ENCODE data around the gene CDKN1B. TPM values are rescaled to one million over a fixed set of nuclear protein-coding genes. Genes with fewer than 3 reads are reported as not detected.

The CDKN1B gene
- total RNA-seq, 1 experiment from 2014 or later = 27.7 TPM

- no peaks in the 10 kb centered on the region for H3K79me2 ChIP-seq (ENCODE audit: insufficient read depth, low read length)
- no peak for DNase-seq
- H3K23me2 ChIP-seq (ENCODE audit: insufficient read length, low read depth, low read length, poor library complexity, severe bottlenecking) = peaks cover 8% of the 10 kb centered on the region
- H2BK12ac ChIP-seq (ENCODE audit: insufficient read length, low read depth, low read length) = no peak overlapping the region
- no peak overlapping the region for H3K9ac ChIP-seq (ENCODE audit: extremely low read depth, insufficient read length, low read length)
- no peak overlapping the region for H3T11ph ChIP-seq (ENCODE audit: low read length)
- Mint-ChIP-seq H3K27ac (no peak overlapping the region), H3K4me3 (no peak overlapping the region), H3K4me1 (peaks cover 34 to 38% of the 10 kb centered on the region in 2 experiments), H3K27me3 (ENCODE audit: low read depth) (no peaks in the 10 kb centered on the region), H3K36me3 (ENCODE audit: insufficient read depth in 1 of 3, low read depth in 3 of 3) (no peaks in the 10 kb centered on the region), H3K9me3 (peaks cover 0 to 3% of the 10 kb centered on the region in 2 experiments; a peak in 1 of 5 replicates)
- H3K27ac ChIP-seq (ENCODE audit: insufficient read length, low read depth, low read length) = no peak overlapping the region
- H2BK120ac ChIP-seq (ENCODE audit: low read depth, low read length, poor library complexity, severe bottlenecking) = no peak overlapping the region
- H4K5ac ChIP-seq (ENCODE audit: insufficient read length, low read depth, low read length) = no peak overlapping the region
- H3K23ac ChIP-seq (ENCODE audit: insufficient read length, low read depth, low read length) = no peak overlapping the region
- no peak overlapping the region for H3K4ac ChIP-seq (ENCODE audit: low read depth, low read length)
- no peak for TF ChIP-seq CTCF (conservative IDR thresholded peaks at IDR 0.05)
- H2BK15ac ChIP-seq (ENCODE audit: low read depth, low read length) = no peak overlapping the region
- no peaks in the 10 kb centered on the region; the same call in 1 of the 2 replicates for H3K4me1 ChIP-seq (ENCODE audit: insufficient read depth, low read length)
- H3K4me2 ChIP-seq (ENCODE audit: insufficient read depth, insufficient read length, low read length) = no peak overlapping the region
- no peaks in the 10 kb centered on the region for H3K9me3 ChIP-seq (ENCODE audit: control insufficient read depth, low read depth, low read length)
- H3K79me1 ChIP-seq (ENCODE audit: insufficient read depth, low read depth, low read length, poor library complexity, severe bottlenecking) = no peaks in the 10 kb centered on the region
- no peaks in the 10 kb centered on the region for H4K20me1 ChIP-seq (ENCODE audit: control insufficient read depth, insufficient read depth, insufficient read length)
- no peak overlapping the region for H2BK5ac ChIP-seq (ENCODE audit: insufficient read length, low read length)
- no peak overlapping the region for H2AFZ ChIP-seq (ENCODE audit: low read length)
- H2AK5ac ChIP-seq (ENCODE audit: insufficient read length, low read length) = no peak overlapping the region
- no peak overlapping the region for H4K8ac ChIP-seq (replicated peaks; ENCODE audit: insufficient read length, low read depth, low read length)
- H3K27me3 ChIP-seq (ENCODE audit: insufficient read depth, low read length) = no peaks in the 10 kb centered on the region
- no peak overlapping the region for H3K14ac ChIP-seq (ENCODE audit: insufficient read depth, low read length)
- H2BK20ac ChIP-seq (ENCODE audit: low read depth, low read length, poor library complexity, severe bottlenecking) = no peak overlapping the region
- H4K91ac ChIP-seq (ENCODE audit: insufficient read length, low read depth, low read length) = no peak overlapping the region
- H3K18ac ChIP-seq (ENCODE audit: insufficient read length, low read depth, low read length) = no peak overlapping the region
- no peak overlapping the region for H3K56ac ChIP-seq (ENCODE audit: insufficient read length, low read depth, low read length)
Observed at GRCh38 chr12:12700254-12700653, 16.9 kb upstream of the CDKN1B start.

All from H9 (cell line).